GM19438 (cell line): ENCODE results near the gene SBK3.
"Not testable (repeated sequence)": the region's sequence is repeated elsewhere in the genome, so short reads cannot be mapped to it uniquely, and the experiment has no call there.

ENCODE experiments used
- ATAC-seq: cut with Tn5 transposase; IDR thresholded peaks from one replicate; pipeline ENCODE4 v1.9.1; 2021; ENCODE audit warnings: low read depth; ENCODE audit not compliant: unreplicated experiment

Gene SBK3

GRCh38 chr19:55545443-55545842 is at the start of gene SBK3:
TSS of gene SBK3 (minus strand) at chr19:55545543. CDS start at chr19:55545543, 0 bp downstream.
- ATAC-seq = no peak

DNA sequence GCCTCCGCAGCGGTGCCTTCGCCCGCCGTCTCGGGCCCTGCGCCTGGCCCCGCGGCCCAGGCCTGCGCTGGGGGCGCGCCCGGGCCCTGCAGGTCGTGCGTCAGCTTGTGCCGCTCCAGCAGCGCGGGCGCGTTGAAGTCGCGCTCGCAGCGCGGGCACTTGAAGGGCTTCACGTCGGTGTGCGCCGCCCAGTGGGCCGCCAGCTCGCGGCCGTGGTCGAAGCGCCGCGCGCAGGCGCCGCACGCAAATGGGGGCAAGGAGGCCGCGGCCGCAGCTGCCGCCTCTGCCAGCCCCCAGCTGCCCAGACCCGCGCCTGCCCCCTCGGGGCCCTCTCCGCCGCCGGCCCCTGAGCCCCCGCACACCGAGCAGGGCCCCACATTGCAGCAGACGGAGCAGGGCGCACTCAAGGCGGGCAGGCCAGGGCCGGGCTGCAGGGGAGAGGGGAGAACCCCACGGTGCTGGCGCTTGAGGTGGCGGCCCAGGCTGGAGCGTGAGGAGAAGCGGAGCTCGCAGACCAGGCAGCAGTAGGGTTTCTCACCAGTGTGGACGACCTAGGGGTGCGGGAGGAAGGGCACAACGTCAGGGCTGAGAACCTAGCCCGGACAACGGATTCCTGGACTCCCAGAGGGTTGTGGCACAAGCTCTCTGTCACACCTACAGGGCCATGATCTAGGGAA is 47.9 kb upstream of the SBK3 start:
- no peak for ATAC-seq

DNA sequence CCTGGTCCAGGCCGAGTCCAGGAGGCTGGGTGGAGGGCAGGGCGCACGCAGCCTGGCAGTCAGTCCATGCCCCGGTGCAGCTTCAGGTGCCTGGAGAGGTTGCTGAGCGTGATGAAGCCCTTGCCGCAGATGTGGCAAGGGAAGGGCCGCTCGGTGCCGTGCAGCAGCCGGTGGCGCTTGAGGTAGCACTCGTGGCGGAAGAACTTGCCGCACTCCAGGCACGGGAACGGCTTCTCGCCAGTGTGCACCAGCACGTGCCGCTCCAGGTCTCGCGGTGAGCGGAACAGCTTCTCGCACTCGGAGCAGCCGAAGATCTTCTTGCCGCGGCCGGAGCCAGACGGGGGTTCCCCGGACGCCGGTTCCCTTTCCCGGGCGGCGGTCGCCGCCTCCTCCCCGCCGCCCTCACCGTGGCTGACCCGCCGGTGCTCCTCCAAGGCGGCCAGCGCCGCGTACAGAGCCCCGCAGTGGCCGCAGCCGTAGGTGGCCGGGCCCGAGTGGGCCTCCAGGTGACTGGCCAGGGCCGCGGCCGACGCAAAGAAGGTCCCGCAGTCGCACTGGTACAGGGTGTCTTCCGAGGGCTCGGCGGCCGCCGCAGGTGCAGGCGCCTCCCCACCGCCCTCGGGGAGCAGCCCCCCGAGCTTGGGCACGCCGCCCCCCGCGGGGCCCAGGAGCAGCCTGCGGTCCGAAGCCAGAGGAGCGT is 47.2 kb upstream of the SBK3 start:
- no peak for ATAC-seq

DNA sequence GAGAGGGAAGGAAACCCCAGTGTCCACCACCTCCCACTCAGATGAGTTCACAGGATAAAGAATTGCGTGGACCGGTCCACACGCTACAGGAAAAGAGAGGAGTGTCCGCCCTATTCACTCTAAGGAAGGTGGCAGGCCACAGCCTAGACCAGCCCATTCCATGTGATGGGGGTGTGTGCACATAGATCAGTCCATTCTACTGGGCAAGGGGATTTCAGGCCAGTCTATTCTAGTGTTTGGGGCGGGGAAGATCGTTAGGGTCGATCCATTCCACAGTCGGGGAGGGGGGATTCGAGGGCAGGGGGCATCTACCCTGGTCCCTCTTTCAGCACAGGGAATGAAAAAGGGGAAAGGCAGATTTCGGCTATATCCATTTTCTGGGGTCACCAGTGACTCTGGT is 46.2 kb upstream of the SBK3 start:
- no peak for ATAC-seq

GRCh38 chr19:55590617-55591016 is 45.3 kb upstream of the SBK3 start:
- ATAC-seq = no peak

GRCh38 chr19:55590109-55590508 is 44.8 kb upstream of the SBK3 start:
- no peak for ATAC-seq

GRCh38 chr19:55588738-55589137 is 43.4 kb upstream of the SBK3 start:
- no peak for ATAC-seq

DNA sequence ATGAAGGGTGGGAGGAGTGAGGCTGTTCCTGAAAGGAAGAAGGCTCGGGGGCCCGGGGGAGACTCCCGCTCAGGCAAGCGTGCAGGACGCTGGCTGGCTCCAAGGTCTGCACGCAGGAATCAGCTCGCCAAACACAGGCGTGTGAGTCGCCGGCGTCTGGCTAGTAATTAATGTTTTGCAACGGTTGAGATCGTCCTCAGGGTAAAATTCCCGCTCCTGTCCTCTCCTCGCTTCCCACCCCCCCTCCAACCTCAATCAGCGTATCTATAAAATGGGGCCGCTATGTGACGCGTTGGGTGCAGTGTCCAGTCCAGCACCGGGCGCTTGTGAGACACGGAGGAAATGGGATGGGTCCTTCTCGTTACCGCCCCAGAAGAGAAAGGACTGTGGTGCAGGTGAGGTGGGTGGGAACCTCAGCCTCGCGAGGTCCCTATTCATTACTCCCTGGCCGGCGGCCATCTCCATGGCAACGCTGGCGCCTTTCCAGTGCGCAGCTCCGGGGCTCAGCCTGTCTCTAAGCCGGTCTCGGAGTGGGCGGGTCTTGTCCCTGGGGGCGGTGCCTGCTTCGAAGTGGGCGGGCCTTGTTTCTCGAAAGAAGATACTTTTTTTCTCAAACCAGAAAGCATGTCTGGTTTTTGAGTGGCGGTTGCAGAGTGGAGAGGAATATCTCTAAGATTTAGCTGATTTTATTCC is 41.8 kb upstream of the SBK3 start:
- ATAC-seq = peak; percentile 77

DNA sequence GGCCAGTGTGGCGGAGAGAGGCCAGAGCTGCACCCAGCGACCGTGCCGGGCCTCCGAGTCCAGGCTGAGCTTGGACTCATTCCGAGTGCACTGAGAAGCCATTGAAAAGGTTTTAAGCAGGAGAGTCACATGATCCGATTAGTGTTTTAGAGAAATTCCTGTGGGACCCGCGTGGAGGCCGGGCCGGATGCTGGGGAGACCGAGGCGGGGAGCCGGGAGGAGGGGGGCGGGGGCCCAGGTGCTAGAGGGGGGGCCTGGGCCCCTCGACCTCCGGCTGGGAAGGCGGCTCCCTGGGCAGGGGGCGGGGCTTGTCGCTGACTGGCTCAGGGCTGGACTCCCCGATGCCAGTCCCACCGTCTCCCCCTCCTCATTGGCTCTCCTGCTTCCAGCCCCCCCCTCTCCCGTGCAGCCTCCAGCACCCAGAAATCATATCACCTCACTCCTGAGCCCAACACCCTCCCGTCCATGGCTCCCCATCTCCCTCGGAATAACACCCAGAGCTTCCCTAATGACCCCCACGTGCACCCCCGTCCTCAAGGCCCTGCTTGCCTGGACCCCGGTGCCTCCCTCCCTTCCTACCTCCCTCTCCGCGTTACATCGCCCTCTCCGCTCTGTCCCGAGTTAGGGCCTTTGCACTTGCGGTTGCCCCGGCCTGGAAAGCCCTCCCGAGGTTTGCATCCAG is 40.5 kb upstream of the SBK3 start:
- no peak for ATAC-seq

DNA sequence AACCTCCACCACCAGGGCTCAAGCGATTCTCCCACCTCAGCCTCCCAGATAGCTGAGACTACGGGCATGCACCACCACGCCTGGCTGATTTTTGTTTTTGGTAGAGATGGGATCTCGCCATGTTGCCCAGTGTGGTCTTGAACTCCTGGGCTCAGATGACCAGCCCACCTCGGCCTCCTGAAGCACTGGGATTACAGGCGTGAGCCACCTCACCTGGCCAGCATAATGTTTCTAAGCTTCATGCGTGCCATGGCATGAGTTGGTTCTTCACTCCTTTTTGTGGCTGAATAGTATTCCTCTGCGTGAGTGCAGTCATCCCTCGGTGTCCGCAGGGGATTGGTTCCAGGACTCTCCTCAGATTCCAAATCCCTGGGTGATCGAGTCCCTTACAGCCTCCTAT is 39.5 kb upstream of the SBK3 start:
- no peak for ATAC-seq

- ATAC-seq = not testable (repeated sequence)
Observed at GRCh38 chr19:55583897-55584296, 38.6 kb upstream of the SBK3 start.

GRCh38 chr19:55582284-55582683 is 36.9 kb upstream of the SBK3 start:
- not testable (repeated sequence) for ATAC-seq

DNA sequence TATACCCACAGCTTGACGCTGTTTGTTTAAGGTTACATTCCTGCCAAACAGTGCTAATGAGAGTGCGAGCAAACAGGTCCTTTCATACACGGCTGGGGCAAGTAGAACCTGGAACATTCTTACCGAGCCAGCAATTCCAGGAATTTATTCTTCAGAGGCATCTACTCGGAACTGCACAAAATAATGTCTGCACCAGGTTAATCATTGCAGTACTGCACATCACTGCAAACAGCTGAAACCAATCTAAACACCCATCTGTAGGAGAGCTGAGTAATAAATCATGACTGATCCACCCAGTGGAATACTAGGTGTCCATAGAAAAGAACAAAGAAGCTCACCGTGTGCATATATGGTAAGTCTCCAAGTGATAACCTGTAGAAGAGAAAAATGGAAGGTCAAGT is 36.5 kb upstream of the SBK3 start:
- ATAC-seq = no peak

DNA sequence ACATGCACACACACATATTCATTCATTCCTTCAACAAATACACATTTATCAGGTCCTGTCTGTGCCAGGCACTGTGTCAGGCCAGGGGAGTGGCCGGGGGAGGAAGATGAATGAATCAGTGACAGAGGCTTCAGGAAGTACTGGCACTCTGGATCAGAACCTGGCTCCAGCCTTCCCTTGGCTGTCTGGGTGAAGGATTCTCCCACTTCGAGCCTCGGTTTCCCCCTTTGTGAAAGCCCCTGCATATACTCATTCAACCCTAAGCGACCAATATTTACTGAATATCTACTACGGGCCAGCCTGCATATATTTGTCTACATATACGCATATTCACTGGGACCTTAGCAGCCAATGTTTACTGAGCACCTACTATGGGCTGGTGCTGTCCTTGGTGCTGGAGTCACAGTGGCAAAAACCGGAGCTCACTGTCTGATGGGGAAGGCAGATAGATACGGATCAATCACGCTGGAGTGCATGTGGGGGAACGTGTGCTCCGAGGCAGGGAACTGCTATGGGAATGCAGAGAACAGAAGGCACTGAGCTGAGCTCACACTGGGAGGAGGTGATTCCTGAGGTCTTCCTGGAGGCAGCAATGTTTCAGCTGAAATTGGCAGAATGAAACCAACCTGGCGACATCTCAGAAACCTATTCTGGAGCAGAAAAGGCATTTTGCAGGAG is 35.9 kb upstream of the SBK3 start:
- no peak for ATAC-seq

- no peak for ATAC-seq
Observed at GRCh38 chr19:55580628-55581144, 35.3 kb upstream of the SBK3 start, which contains the start of gene ZNF579. TSS of gene ZNF579 (minus strand) at chr19:55580848. CDS start at chr19:55579639, 1,209 bp downstream.

- no peak for ATAC-seq
Observed at GRCh38 chr19:55579766-55580621, 34.7 kb upstream of the SBK3 start.

- no peak for ATAC-seq
Observed at GRCh38 chr19:55578761-55579747, 33.7 kb upstream of the SBK3 start.
